Endothelial cell of umbilical vein (primary cell): ENCODE measurements around the gene SEMA3G. TPM values are rescaled to one million over a fixed set of nuclear protein-coding genes. Genes with fewer than 3 reads are reported as not detected.

Experiments used
- BruUV-seq: library from RNA; stranded (reverse); fragments of 400-500 nt; replicated peaks from 2 replicates; lab custom pipeline; 2021; lab: Mats Ljungman, UMichigan
- CTCF ChIA-PET: fragments of 300-600, 350-600 bp; sonication (Branson Sonifier 250); formaldehyde crosslinking; loops from one replicate; lab custom pipeline; 2021; ENCODE audit warnings: antibody characterized with exemption, inconsistent platforms; lab: Charles Lee
- POLR2A ChIA-PET: fragments of 300-600, 350-600 bp; sonication (Branson Sonifier 250); formaldehyde crosslinking; loops from one replicate; lab custom pipeline; 2021; ENCODE audit warnings: antibody characterized with exemption, inconsistent platforms; lab: Charles Lee
- DNase-seq: peaks from one replicate; pipeline ENCODE4 v3.0.0-alpha.2; 2011; ENCODE audit warnings: low read depth, low spot score
- FAIRE-seq: peaks from 2 replicates; lab custom pipeline; 2011; peaks lifted over from hg19 to GRCh38; lab: Jason Lieb, UNC
- H2AFZ ChIP-seq: 2 replicates; pipeline ENCODE4 v1.6.0; 2012; ENCODE audit warnings: low read depth, low read length, control low read depth, inconsistent platforms
- H3K27ac ChIP-seq: 2 replicates; pipeline ENCODE4 v1.5.1; 2011; ENCODE audit warnings: low read depth, mild to moderate bottlenecking, control low read depth, low read length, moderate library complexity; ENCODE audit not compliant: insufficient read depth
- H3K27me3 ChIP-seq, 2 experiments: 2 replicates each; pipeline versions ENCODE4 v1.6.0 to v1.6.1; 2011; ENCODE audit warnings: low read length in 2 of 2, mixed read lengths in 1 of 2; ENCODE audit not compliant: control insufficient read depth in 2 of 2, insufficient read depth in 2 of 2
- H3K36me3 ChIP-seq, 2 experiments: 2 replicates in 1 of 2; 3 replicates in 1 of 2; pipeline ENCODE4 v1.5.1; 2011; ENCODE audit warnings: low read length in 2 of 2, mild to moderate bottlenecking in 1 of 2, moderate library complexity in 1 of 2; ENCODE audit not compliant: control insufficient read depth in 2 of 2, insufficient read depth in 2 of 2; ENCODE audit errors: extremely low read depth in 1 of 2
- H3K4me1 ChIP-seq: 3 replicates; pipeline ENCODE4 v1.5.1; 2011; ENCODE audit warnings: mild to moderate bottlenecking, low read length; ENCODE audit not compliant: control insufficient read depth, insufficient read depth; ENCODE audit errors: extremely low read depth
- H3K4me2 ChIP-seq: 2 replicates; pipeline ENCODE4 v1.6.1; 2011; ENCODE audit warnings: low read length, control low read depth, mixed read lengths; ENCODE audit not compliant: insufficient read depth
- H3K4me3 ChIP-seq, 3 experiments: fragments of 200-600 bp in 1 of 3; sonication (generic), shearing (Covaris generic) in 1 of 3; replicated peaks in 1 of 3; 2 replicates each; pipeline ENCODE4 v1.5.1; 2011 to 2016; ENCODE audit warnings: control low read depth in 3 of 3, low read length in 3 of 3, mild to moderate bottlenecking in 2 of 3, inconsistent platforms in 1 of 3, low read depth in 1 of 3, moderate library complexity in 1 of 3; ENCODE audit not compliant: insufficient read depth in 1 of 3
- H3K79me2 ChIP-seq: 2 replicates; pipeline ENCODE4 v1.6.0; 2012; ENCODE audit warnings: low read length, inconsistent platforms; ENCODE audit not compliant: control insufficient read depth, insufficient read depth
- H3K9ac ChIP-seq: replicated peaks from 2 replicates; pipeline ENCODE3; 2011; ENCODE audit warnings: low read length, control low read depth; ENCODE audit not compliant: insufficient read depth; ENCODE audit errors: extremely low read depth
- H3K9me1 ChIP-seq: replicated peaks from 3 replicates; pipeline ENCODE4 v1.6.0; 2011; ENCODE audit warnings: mild to moderate bottlenecking, low read length; ENCODE audit not compliant: control insufficient read depth, insufficient read depth; ENCODE audit errors: extremely low read depth
- H3K9me3 ChIP-seq: replicated peaks from 2 replicates; pipeline ENCODE4 v1.5.1; 2012; ENCODE audit warnings: low read length, inconsistent platforms; ENCODE audit not compliant: control insufficient read depth, insufficient read depth
- H4K20me1 ChIP-seq: replicated peaks from 2 replicates; pipeline ENCODE3; 2011; ENCODE audit warnings: mild to moderate bottlenecking, low read length; ENCODE audit not compliant: control insufficient read depth, insufficient read depth; ENCODE audit errors: extremely low read depth
- CTCF ChIP-seq, 2 donors: IDR thresholded peaks; 1 replicate in 1 of 2; 2 replicates in 1 of 2; pipeline ENCODE4 v1.5.1; 2011; ENCODE audit warnings: low read length in 2 of 2, mild to moderate bottlenecking in 2 of 2, moderate library complexity in 2 of 2, control low read depth in 1 of 2, inconsistent platforms in 1 of 2, low read depth in 1 of 2; ENCODE audit not compliant: insufficient read depth in 1 of 2; ENCODE audit errors: extremely low read depth in 1 of 2
- FOS ChIP-seq: IDR thresholded peaks from 2 replicates; pipeline ENCODE4 v1.6.1; 2011; ENCODE audit warnings: mild to moderate bottlenecking, low read length, moderate library complexity, borderline replicate concordance; ENCODE audit not compliant: insufficient read depth
- GATA2 ChIP-seq: IDR thresholded peaks from 2 replicates; pipeline ENCODE4 v1.7.0; 2011; ENCODE audit warnings: low read depth, mild to moderate bottlenecking, moderate library complexity, mixed read lengths, low read length; ENCODE audit not compliant: insufficient read length, insufficient read depth
- MYC ChIP-seq: IDR thresholded peaks from one replicate; pipeline ENCODE4 v1.6.1; 2011; ENCODE audit warnings: mild to moderate bottlenecking, low read depth, low read length
- POLR2A ChIP-seq: IDR thresholded peaks from 2 replicates; pipeline ENCODE4 v1.6.1; 2012; ENCODE audit warnings: low read depth, mild to moderate bottlenecking, control low read depth, low read length
- dilution Hi-C: fragments of 300-500 bp; cut with MboI; formaldehyde crosslinking; loops from one replicate; pipeline ENCODE4 v1.15.0; 2019; ENCODE audit warnings: low sequenced_read_pairs; ENCODE audit not compliant: extremely low pct_ligation_motif_present
- intact Hi-C: fragments of 100-400 bp; cut with micrococcal nuclease; formaldehyde crosslinking; loops from one replicate; pipeline ENCODE4 v1.10.0; 2022
- polyA plus RNA-seq, 4 experiments: library from polyadenylated mRNA; depleted of rRNA in 3 of 4; stranded (reverse) in 3 of 4; unstranded in 1 of 4; fragments of >200 nt; gene quantifications; 2 replicates each; pipeline versions ENCODE4 v1.2.1 to v1.2.3, GENCODE V29; 2011 to 2012; ENCODE audit warnings: missing spikeins in 1 of 4
- total RNA-seq: library from RNA; stranded (reverse); gene quantifications from 2 replicates; pipeline ENCODE4 v1.2.3, GENCODE V29; 2021

Gene SEMA3G
- total and polyA plus RNA-seq, 2 donors (not counting 3 experiments of a cell fraction or from before 2014, with no cell fraction given): 22.6 to 27.9 TPM

GRCh38 chr3:52438579-52439425, 6.1 kb downstream of the SEMA3G start:
- H3K9me1 ChIP-seq: no peaks in the 10 kb centered on the region
- POLR2A ChIA-PET: no interaction called here
- H3K27me3 ChIP-seq: no peaks in the 10 kb centered on the region
- no peak overlapping the region for H2AFZ ChIP-seq
- H3K4me2 ChIP-seq: no peak overlapping the region
- H3K9me3 ChIP-seq: no peaks in the 10 kb centered on the region
- H3K4me3 ChIP-seq: no peak overlapping the region
- BruUV-seq: no TSS peak
- no peak overlapping the region for H3K27ac ChIP-seq
- no peak overlapping the region for H3K9ac ChIP-seq
- H3K36me3 ChIP-seq: peaks cover 0 to 20% of the 10 kb centered on the region in 2 experiments
- intact Hi-C loops: no loop called here
- H4K20me1 ChIP-seq: no peaks in the 10 kb centered on the region
- DNase-seq (no peak), FAIRE-seq (no peak)
- TF ChIP-seq POLR2A (no peak), GATA2 (no peak), CTCF (IDR thresholded peaks at IDR 0.05; ENCODE audit: extremely low read depth in 1 of 2, insufficient read depth in 1 of 2, low read depth in 1 of 2, low read length in 2 of 2) (no peak), FOS (no peak), MYC (no peak)
- CTCF ChIA-PET: interaction anchor here (1.0 to 4.6 kb wide), 2 partner anchors 8 to 11 kb away, joined by 5 to 24 read pairs; partner anchors contain the start of gene SEMA3G
- H3K4me1 ChIP-seq: no peaks in the 10 kb centered on the region
- H3K79me2 ChIP-seq: no peaks in the 10 kb centered on the region
- dilution Hi-C loops: no loop called here
